Hepatocyte (in vitro differentiated cells): ENCODE measurements around the gene KIF22. TPM values are rescaled to one million over a fixed set of nuclear protein-coding genes. Genes with fewer than 3 reads are reported as not detected.
A peak's percentile ranks its signal among the peaks of the same experiment; 100 is the strongest.

Experiments used
- DNase-seq: peaks from one replicate; pipeline ENCODE4 v3.0.0-alpha.2; 2016; ENCODE audit warnings: low spot score
- H2AFZ ChIP-seq: fragments of 200-600 bp; sonication (generic); 2 replicates; pipeline ENCODE4 v1.6.0; 2016; ENCODE audit warnings: antibody characterized with exemption, mild to moderate bottlenecking
- H3K27ac ChIP-seq: fragments of 200-600 bp; sonication (generic); 2 replicates; pipeline ENCODE4 v1.5.1; 2016; ENCODE audit warnings: mild to moderate bottlenecking
- H3K27me3 ChIP-seq: fragments of 200-600 bp; sonication (generic); 2 replicates; pipeline ENCODE4 v1.6.1; 2016
- H3K36me3 ChIP-seq: fragments of 200-600 bp; sonication (generic); replicated peaks from 2 replicates; pipeline ENCODE4 v1.5.1; 2016; ENCODE audit warnings: low read depth; ENCODE audit not compliant: insufficient read depth
- H3K4me1 ChIP-seq: fragments of 200-600 bp; sonication (generic); 2 replicates; pipeline ENCODE4 v1.5.1; 2016; ENCODE audit warnings: mild to moderate bottlenecking, moderate library complexity; ENCODE audit not compliant: insufficient read depth
- H3K4me2 ChIP-seq: fragments of 200-600 bp; sonication (generic); 2 replicates; pipeline ENCODE4 v1.6.0; 2016
- H3K4me3 ChIP-seq: fragments of 200-600 bp; sonication (generic); 2 replicates; pipeline ENCODE4 v1.5.1; 2016; ENCODE audit warnings: mild to moderate bottlenecking
- H3K79me2 ChIP-seq: fragments of 200-600 bp; sonication (generic); 2 replicates; pipeline ENCODE4 v1.6.0; 2017; ENCODE audit warnings: mild to moderate bottlenecking
- H3K9me2 ChIP-seq: fragments of 200-600 bp; sonication (generic); replicated peaks from 2 replicates; pipeline ENCODE4 v1.6.0; 2017; ENCODE audit warnings: mild to moderate bottlenecking; ENCODE audit not compliant: insufficient read depth
- H3K9me3 ChIP-seq: fragments of 200-600 bp; sonication (generic); 2 replicates; pipeline ENCODE4 v1.5.1; 2016; ENCODE audit warnings: low read depth, mild to moderate bottlenecking
- H4K20me1 ChIP-seq: fragments of 200-600 bp; sonication (generic); 2 replicates; pipeline ENCODE4 v1.6.0; 2016; ENCODE audit warnings: mild to moderate bottlenecking; ENCODE audit not compliant: insufficient read depth, poor library complexity, severe bottlenecking
- EZH2 ChIP-seq: fragments of 200-600 bp; sonication (generic); IDR thresholded peaks from 2 replicates; pipeline ENCODE4 v1.6.1; 2016; ENCODE audit warnings: antibody characterized with exemption, mild to moderate bottlenecking, borderline replicate concordance
- EZH2phosphoT487 ChIP-seq: fragments of 200-600 bp; sonication (generic); IDR thresholded peaks from one replicate; pipeline ENCODE4 v1.6.1; 2018; ENCODE audit warnings: antibody characterized with exemption, mild to moderate bottlenecking, low read depth, moderate library complexity; ENCODE audit not compliant: unreplicated experiment, severe bottlenecking
- WGBS: methylation state at CpG from one replicate; pipeline ENCODE4 v1.1.6; 2016; ENCODE audit warnings: low lambda C conversion rate; ENCODE audit errors: missing lambda C conversion rate; 5-methylcytosine and 5-hydroxymethylcytosine counted together
- polyA plus RNA-seq: library from polyadenylated mRNA; unstranded; fragments of >200 nt; fragmentation: Nextera tagmentation; extraction: Ambion mirVana; gene quantifications from 2 replicates; pipeline ENCODE4 v1.2.1, GENCODE V29; 2016
- total RNA-seq: library from RNA; depleted of rRNA; stranded (reverse); fragments of >200 nt; gene quantifications from 2 replicates; pipeline ENCODE4 v1.2.3, GENCODE V29; 2014
- TF ChIP-seq, protein P1 (sequence below): fragments of 200-600 bp; sonication (generic); IDR thresholded peaks from 2 replicates; pipeline ENCODE4 v1.5.1; 2016; ENCODE audit warnings: antibody characterized with exemption, mild to moderate bottlenecking; ENCODE audit not compliant: poor library complexity

The KIF22 gene
- total and polyA plus RNA-seq, 2 experiments from 2014 or later = 42.5 to 42.6 TPM

DNA sequence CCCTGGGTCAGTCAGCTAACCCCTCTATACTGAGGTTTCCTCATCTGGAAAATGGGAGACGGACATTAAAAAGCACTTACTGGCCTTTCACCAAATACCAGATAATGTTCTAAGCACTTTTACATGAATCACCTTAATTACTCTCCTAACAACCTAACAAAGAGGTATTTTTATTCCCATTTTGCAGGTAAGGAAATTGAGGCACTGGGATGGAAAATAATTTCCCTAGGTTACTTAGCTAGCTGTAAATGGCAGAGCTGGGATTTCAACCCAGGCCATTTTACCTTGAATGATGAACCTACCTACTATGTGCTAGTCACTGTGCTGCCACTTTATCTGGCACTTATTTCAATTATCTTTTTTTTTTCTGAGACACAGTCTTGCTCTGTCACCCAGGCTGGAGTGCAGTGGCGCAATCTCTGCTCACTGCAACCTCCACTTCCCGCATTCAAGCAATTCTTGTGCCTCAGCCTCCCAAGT, 3.7 kb downstream of the KIF22 start:
- peaks cover 56% of the 10 kb centered on the region for H3K79me2 ChIP-seq
- whole genome bisulfite sequencing = 97% methylated on average over 3 of the region's 3 CpGs
- H2AFZ ChIP-seq = no peak overlapping the region

DNA sequence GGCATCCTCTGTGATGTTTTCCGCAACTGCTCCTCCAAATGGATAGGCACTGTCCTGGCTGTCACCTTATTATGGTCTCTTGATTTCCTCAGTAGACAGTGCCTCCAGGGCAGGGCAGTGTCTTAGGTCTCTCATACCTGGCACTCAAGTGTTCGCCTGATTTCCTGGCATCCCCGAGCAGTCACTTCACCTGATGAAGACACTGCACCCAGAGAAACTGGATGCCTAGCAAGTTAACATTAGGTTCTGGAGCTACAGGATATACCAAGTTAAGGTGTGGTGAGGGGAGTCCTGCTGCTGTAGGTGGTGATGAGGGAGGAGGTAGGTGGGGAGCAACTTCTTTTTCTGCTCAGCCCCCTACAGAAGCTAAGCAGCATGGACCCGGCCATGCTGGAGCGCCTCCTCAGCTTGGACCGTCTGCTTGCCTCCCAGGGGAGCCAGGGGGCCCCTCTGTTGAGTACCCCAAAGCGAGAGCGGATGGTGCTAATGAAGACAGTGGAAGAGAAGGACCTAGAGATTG, 11.9 kb downstream of the KIF22 start:
- no peak for DNase-seq
- Histone ChIP-seq H3K9me3 (no peaks in the 10 kb centered on the region), H3K27ac (no peak overlapping the region), H3K36me3 (no peaks in the 10 kb centered on the region), H3K27me3 (no peaks in the 10 kb centered on the region), H4K20me1 (no peaks in the 10 kb centered on the region), H3K4me3 (no peak overlapping the region), H2AFZ (no peak overlapping the region), H3K9me2 (no peaks in the 10 kb centered on the region), H3K79me2 (peaks cover 10% of the 10 kb centered on the region), H3K4me2 (no peak overlapping the region), H3K4me1 (peaks cover 7% of the 10 kb centered on the region)
- TF ChIP-seq EZH2phosphoT487 (no peak), EZH2 (no peak)
- TF ChIP-seq, protein P1, sequence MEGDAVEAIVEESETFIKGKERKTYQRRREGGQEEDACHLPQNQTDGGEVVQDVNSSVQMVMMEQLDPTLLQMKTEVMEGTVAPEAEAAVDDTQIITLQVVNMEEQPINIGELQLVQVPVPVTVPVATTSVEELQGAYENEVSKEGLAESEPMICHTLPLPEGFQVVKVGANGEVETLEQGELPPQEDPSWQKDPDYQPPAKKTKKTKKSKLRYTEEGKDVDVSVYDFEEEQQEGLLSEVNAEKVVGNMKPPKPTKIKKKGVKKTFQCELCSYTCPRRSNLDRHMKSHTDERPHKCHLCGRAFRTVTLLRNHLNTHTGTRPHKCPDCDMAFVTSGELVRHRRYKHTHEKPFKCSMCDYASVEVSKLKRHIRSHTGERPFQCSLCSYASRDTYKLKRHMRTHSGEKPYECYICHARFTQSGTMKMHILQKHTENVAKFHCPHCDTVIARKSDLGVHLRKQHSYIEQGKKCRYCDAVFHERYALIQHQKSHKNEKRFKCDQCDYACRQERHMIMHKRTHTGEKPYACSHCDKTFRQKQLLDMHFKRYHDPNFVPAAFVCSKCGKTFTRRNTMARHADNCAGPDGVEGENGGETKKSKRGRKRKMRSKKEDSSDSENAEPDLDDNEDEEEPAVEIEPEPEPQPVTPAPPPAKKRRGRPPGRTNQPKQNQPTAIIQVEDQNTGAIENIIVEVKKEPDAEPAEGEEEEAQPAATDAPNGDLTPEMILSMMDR = no peak
- 96% methylated on average over 8 of the region's 8 CpGs for WGBS

More for the DNA sequence above, 3.7 kb downstream of the KIF22 start:
- Histone ChIP-seq H3K9me3 (no peaks in the 10 kb centered on the region), H3K27me3 (no peaks in the 10 kb centered on the region), H3K27ac (no peak overlapping the region), H4K20me1 (peaks cover 2% of the 10 kb centered on the region), H3K36me3 (no peaks in the 10 kb centered on the region), H3K4me2 (no peak overlapping the region), H3K4me3 (no peak overlapping the region), H3K4me1 (no peaks in the 10 kb centered on the region), H3K9me2 (no peaks in the 10 kb centered on the region)
- no peak for DNase-seq
- TF ChIP-seq EZH2 = no peak
- TF ChIP-seq EZH2phosphoT487 = no peak
- TF ChIP-seq, protein P1 = no peak

DNA sequence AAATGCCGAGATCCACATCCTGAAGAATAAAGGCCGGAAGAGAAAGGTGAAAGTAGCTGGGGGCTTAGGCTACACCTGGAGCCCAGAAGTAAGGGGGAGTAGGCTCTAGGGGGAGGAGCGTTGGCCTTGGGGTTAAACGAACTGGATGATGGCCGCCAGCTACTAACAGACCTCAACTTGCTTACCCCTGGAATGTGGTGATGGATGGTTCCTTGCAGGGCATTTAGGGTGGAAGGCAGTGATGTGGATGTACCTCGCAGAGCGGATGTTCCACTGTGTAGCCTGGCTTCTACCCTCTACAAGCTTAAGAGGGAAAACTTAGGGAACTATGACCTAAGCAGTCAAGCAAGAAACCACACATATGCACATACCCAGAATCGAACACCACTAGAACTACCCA, 13.5 kb downstream of the KIF22 start:
- WGBS = 87% methylated on average over 8 of the region's 8 CpGs
- peaks cover 11% of the 10 kb centered on the region for H4K20me1 ChIP-seq
- H3K9me2 ChIP-seq = no peaks in the 10 kb centered on the region
- no peaks in the 10 kb centered on the region for H3K36me3 ChIP-seq
- H3K79me2 ChIP-seq = peaks cover 22% of the 10 kb centered on the region
- peak overlapping the region; percentile 98 for H3K27ac ChIP-seq
- H3K4me2 ChIP-seq = peak overlapping the region; percentile 94
- H3K4me1 ChIP-seq = peaks cover 18% of the 10 kb centered on the region
- TF ChIP-seq EZH2phosphoT487 (no peak), EZH2 (no peak)
- TF ChIP-seq, protein P1 = no peak
- no peaks in the 10 kb centered on the region for H3K27me3 ChIP-seq
- no peak overlapping the region for H2AFZ ChIP-seq
- no peaks in the 10 kb centered on the region for H3K9me3 ChIP-seq
- no peak for DNase-seq
- H3K4me3 ChIP-seq = no peak overlapping the region
